GM12891 (cell line): ENCODE measurements around the gene SREK1.

Experiments
- POLR2A ChIP-seq: IDR thresholded peaks from 2 replicates; pipeline ENCODE4 v1.6.1; 2011; ENCODE audit warnings: low read depth, low read length, control low read depth
- POLR2AphosphoS5 ChIP-seq: IDR thresholded peaks from 2 replicates; pipeline ENCODE4 v1.6.1; 2011; ENCODE audit warnings: low read depth, low read length, control low read depth
- SPI1 ChIP-seq: IDR thresholded peaks from 2 replicates; pipeline ENCODE4 v1.6.1; 2011; ENCODE audit warnings: low read depth, low read length, control low read depth
- TAF1 ChIP-seq: IDR thresholded peaks from 2 replicates; pipeline ENCODE4 v1.6.1; 2011; ENCODE audit warnings: low read depth, low read length, control low read depth

DNA sequence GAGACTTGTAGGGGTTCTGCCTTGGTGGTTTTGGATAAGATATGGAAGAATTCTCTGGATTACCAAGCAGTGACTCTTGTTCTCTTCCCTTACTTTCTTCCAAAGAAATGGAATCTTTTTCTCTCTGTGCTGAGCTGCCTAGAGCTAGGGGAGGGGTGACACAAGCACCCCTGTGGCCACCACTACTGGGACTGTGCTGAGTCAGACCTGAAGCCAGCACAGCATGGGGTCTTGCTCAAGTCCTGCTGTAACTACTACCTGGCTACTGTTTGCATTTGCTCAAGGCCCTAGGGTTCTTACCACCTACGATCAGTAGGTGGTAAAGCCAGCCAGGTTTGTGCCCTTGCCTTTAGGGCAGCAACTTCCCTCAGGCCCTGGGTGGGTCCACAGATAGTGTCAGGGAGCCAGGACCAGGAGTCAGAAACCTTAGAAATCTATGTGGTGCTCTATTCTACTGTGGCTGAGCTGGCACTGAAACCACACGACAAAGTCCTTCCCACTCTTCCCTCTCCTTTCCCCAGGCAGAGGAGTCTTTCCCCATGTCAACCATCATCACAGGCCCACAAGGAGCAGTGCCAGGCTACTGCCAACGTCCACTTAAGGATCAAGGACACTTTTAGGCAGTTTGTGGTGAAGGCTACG lies 53.8 kb downstream of the SREK1 start:
- TF ChIP-seq POLR2AphosphoS5 (no peak), POLR2A (no peak), SPI1 (no peak), TAF1 (no peak)
